RWPE2 (cell line): ENCODE data around the gene NPNT.
"Not testable (repeated sequence)": the region's sequence is repeated elsewhere in the genome, so short reads cannot be mapped to it uniquely, and the experiment has no call there.

Experiments used
- ATAC-seq: fragments of 200-7000 bp; cut with Tn5 transposase; 3 replicates; pipeline ENCODE4 v1.9.1; 2021; ENCODE audit warnings: low read depth
- DNase-seq: peaks from one replicate; pipeline ENCODE4 v3.0.0-alpha.2; 2020; ENCODE audit warnings: low spot score
- H3K27ac ChIP-seq: fragments of 450-650 bp; 2 replicates; pipeline ENCODE4 v1.5.1; 2017; ENCODE audit warnings: mild to moderate bottlenecking; ENCODE audit not compliant: poor library complexity, severe bottlenecking
- H3K27me3 ChIP-seq: fragments of 250-450 bp; sonication (Bioruptor Pico); 2 replicates; pipeline ENCODE4 v1.5.1; 2021; ENCODE audit warnings: mild to moderate bottlenecking, moderate library complexity; ENCODE audit not compliant: insufficient read depth, poor library complexity, severe bottlenecking
- H3K36me3 ChIP-seq: fragments of 250-450 bp; sonication (Bioruptor Pico); 2 replicates; pipeline ENCODE4 v1.5.1; 2020; ENCODE audit warnings: low read depth, mild to moderate bottlenecking, moderate library complexity
- H3K4me1 ChIP-seq: fragments of 250-450 bp; sonication (Bioruptor Pico); 2 replicates; pipeline ENCODE4 v1.5.1; 2021; ENCODE audit warnings: mild to moderate bottlenecking, moderate library complexity; ENCODE audit not compliant: insufficient read depth, poor library complexity, severe bottlenecking
- H3K4me3 ChIP-seq: fragments of 250-450 bp; sonication (Bioruptor Pico); 2 replicates; pipeline ENCODE4 v1.5.1; 2021; ENCODE audit warnings: mild to moderate bottlenecking, moderate library complexity; ENCODE audit not compliant: severe bottlenecking
- H3K9me3 ChIP-seq: fragments of 250-450 bp; sonication (Bioruptor Pico); 2 replicates; pipeline ENCODE4 v1.5.1; 2021; ENCODE audit warnings: mild to moderate bottlenecking, moderate library complexity; ENCODE audit not compliant: severe bottlenecking
- CTCF ChIP-seq: fragments of 450-650 bp; IDR thresholded peaks from one replicate; pipeline ENCODE4 v1.5.1; 2017; ENCODE audit warnings: mild to moderate bottlenecking, moderate library complexity; ENCODE audit not compliant: poor library complexity, severe bottlenecking

Gene NPNT, protein sequence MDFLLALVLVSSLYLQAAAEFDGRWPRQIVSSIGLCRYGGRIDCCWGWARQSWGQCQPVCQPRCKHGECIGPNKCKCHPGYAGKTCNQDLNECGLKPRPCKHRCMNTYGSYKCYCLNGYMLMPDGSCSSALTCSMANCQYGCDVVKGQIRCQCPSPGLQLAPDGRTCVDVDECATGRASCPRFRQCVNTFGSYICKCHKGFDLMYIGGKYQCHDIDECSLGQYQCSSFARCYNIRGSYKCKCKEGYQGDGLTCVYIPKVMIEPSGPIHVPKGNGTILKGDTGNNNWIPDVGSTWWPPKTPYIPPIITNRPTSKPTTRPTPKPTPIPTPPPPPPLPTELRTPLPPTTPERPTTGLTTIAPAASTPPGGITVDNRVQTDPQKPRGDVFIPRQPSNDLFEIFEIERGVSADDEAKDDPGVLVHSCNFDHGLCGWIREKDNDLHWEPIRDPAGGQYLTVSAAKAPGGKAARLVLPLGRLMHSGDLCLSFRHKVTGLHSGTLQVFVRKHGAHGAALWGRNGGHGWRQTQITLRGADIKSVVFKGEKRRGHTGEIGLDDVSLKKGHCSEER

GRCh38 chr4:105894660-105895582, at the start of gene NPNT:
NPNT (plus strand) TSS chr4:105895471; CDS start chr4:105895653, 182 bp downstream.
- H3K4me3 ChIP-seq = peak within 1 kb of the TSS; percentile 43
- DNase-seq = no peak

DNA sequence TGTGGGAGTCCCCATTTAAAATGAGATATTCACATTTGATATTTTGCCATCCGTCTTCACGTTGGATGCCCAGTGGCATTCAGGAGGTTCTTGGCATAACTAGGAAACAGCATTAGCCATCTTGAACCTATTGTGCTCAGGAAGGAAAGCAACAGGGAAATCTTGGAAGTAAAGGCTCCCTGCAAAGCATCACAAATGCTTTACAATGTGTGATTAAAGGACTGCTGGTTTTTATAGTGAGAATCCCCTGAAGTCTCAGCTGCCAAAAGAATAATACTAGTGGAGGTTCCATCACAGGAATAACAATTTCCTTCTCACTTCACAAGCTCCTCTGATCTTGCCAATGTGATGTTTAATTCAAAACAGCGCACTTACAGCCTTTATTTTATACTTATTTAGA, 49.7 kb upstream of the NPNT start:
- Histone ChIP-seq H3K27me3 (no peaks in the 10 kb centered on the region), H3K4me3 (no peak overlapping the region), H3K27ac (no peak overlapping the region), H3K4me1 (peaks cover 9% of the 10 kb centered on the region), H3K9me3 (no peaks in the 10 kb centered on the region), H3K36me3 (peaks cover 46% of the 10 kb centered on the region)
- DNase-seq = no peak
- TF ChIP-seq CTCF = no peak
- ATAC-seq = no peak

More at GRCh38 chr4:105894660-105895582, at the start of gene NPNT:
- H3K4me1 ChIP-seq = peaks cover 10% of the 10 kb centered on the region
- ATAC-seq = peak; percentile 66
- peaks cover 27% of the 10 kb centered on the region for H3K27me3 ChIP-seq
- H3K27ac ChIP-seq = no peak within 1 kb of the TSS
- TF ChIP-seq CTCF = peak; percentile 18
- no peaks in the 10 kb centered on the region for H3K36me3 ChIP-seq
- H3K9me3 ChIP-seq = no peaks in the 10 kb centered on the region

DNA sequence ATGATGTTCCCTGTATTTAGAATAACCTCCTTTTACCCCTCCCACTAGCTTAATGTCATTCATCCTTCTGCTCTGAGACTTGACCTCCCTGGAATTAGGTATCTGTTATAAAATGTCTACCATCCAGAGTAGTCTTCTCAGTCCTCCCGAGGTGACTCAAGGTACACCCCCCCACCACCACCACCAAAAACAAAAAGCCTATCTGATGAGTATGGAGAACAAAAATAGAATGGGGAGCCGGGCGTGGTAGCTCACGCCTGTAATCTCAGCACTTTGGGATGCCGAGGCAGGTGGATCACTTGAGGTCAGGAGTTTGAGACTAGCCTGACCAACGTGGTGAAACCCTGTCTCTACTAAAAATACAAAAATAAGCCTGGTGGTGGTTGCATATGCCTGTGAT, 46.9 kb upstream of the NPNT start:
- not testable (repeated sequence) for H3K4me3 ChIP-seq

DNA sequence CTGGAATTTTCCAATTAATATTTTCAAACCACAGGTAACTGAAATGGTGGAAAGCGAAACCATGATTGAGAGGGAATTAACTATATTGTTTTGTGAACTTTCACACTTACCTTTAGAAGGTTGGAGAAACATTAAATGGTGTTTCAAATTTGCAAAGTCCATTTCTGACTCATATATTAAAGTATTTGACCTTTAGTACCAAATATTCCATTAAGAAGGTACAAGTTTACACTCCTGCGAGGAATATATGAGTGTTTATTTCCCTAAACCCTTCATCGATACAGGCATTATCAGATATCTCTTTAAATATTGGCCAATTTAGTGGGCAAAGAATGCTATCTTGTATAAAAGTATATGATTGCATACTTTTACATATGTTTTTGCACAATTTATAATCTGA, 44.1 kb upstream of the NPNT start:
- ATAC-seq = no peak
- no peak overlapping the region for H3K4me3 ChIP-seq
- no peaks in the 10 kb centered on the region for H3K4me1 ChIP-seq
- DNase-seq = no peak
- no peaks in the 10 kb centered on the region for H3K27me3 ChIP-seq
- TF ChIP-seq CTCF = no peak
- H3K36me3 ChIP-seq = peaks cover 16% of the 10 kb centered on the region; the same call in 1 of the 2 replicates
- no peaks in the 10 kb centered on the region for H3K9me3 ChIP-seq
- H3K27ac ChIP-seq = no peak overlapping the region

More for the DNA sequence above, 46.9 kb upstream of the NPNT start:
- not testable (repeated sequence) for DNase-seq, H3K27ac ChIP-seq, ATAC-seq, H3K27me3 ChIP-seq, H3K4me1 ChIP-seq, H3K9me3 ChIP-seq
- peaks cover 30% of the 10 kb centered on the region; the same call in 1 of the 2 replicates for H3K36me3 ChIP-seq

GRCh38 chr4:105852230-105852629, 43.0 kb upstream of the NPNT start:
- not testable (repeated sequence) for H3K27ac ChIP-seq, H3K9me3 ChIP-seq, H3K4me3 ChIP-seq, H3K4me1 ChIP-seq, H3K27me3 ChIP-seq, ATAC-seq, DNase-seq
- peaks cover 11% of the 10 kb centered on the region; the same call in 1 of the 2 replicates for H3K36me3 ChIP-seq
